Cardiac fibroblast (primary cell): Measurements from ENCODE around the gene TMOD4.
"Not testable (repeated sequence)": the region's sequence is repeated elsewhere in the genome, so short reads cannot be mapped to it uniquely, and the experiment has no call there.

ENCODE experiments used
- DNase-seq, 2 donors: peaks; one replicate each; pipeline versions ENCODE4 v3.0.0 to v3.0.0-alpha.2; 2010; ENCODE audit warnings: low read depth in 2 of 2
- H3K4me3 ChIP-seq, 2 donors: replicated peaks in 1 of 2; 1 replicate in 1 of 2; 2 replicates in 1 of 2; pipeline ENCODE4 v1.5.1; 2011; ENCODE audit warnings: low read depth in 2 of 2, low read length in 2 of 2, mild to moderate bottlenecking in 2 of 2, moderate library complexity in 1 of 2
- TF ChIP-seq, protein P1 (sequence below): IDR thresholded peaks from one replicate; pipeline ENCODE4 v1.5.1; 2011; ENCODE audit warnings: low read depth, mild to moderate bottlenecking, low read length, inconsistent platforms

The TMOD4 gene

DNA sequence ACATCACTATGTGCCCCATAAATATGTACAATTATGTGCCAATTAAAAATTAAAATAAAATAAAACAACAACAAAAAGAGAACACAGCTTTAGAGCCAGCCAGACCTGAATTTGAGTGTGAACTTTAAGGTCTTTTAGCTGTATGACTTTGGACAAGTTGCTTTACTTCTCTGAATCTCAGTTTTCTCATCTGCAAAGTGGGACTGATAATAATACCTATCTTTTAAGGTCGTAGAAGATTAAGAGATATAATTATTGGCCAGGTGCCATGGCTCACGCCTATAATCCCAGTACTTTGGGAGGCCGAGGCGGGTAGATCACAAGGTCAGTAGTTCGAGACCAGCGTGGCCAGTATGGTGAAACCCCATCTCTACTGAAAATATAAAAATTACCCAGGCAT, 17.5 kb upstream of the TMOD4 start:
- TF ChIP-seq, protein P1, sequence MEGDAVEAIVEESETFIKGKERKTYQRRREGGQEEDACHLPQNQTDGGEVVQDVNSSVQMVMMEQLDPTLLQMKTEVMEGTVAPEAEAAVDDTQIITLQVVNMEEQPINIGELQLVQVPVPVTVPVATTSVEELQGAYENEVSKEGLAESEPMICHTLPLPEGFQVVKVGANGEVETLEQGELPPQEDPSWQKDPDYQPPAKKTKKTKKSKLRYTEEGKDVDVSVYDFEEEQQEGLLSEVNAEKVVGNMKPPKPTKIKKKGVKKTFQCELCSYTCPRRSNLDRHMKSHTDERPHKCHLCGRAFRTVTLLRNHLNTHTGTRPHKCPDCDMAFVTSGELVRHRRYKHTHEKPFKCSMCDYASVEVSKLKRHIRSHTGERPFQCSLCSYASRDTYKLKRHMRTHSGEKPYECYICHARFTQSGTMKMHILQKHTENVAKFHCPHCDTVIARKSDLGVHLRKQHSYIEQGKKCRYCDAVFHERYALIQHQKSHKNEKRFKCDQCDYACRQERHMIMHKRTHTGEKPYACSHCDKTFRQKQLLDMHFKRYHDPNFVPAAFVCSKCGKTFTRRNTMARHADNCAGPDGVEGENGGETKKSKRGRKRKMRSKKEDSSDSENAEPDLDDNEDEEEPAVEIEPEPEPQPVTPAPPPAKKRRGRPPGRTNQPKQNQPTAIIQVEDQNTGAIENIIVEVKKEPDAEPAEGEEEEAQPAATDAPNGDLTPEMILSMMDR: no peak
- no peak for DNase-seq
- no peak overlapping the region for H3K4me3 ChIP-seq

DNA sequence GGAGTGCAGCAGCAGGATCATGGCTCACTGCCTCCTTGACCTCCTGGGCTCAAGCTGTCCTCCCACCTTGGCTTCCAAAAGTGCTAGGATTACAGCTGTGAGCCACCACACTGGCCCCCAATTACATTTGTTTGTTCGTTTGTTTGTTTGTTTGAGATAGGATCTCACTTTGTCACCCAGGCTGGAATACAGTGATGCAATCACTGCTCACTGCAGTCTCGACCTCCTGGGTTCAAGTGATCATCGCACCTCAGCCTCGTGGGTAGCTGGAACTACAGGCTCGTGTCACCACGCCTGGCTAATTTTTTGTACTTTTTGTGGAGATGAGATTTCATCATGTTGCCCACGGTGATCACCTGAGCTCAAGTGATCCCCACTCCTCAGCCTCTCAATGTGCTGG, 16.3 kb upstream of the TMOD4 start:
- no peak overlapping the region for H3K4me3 ChIP-seq

DNA sequence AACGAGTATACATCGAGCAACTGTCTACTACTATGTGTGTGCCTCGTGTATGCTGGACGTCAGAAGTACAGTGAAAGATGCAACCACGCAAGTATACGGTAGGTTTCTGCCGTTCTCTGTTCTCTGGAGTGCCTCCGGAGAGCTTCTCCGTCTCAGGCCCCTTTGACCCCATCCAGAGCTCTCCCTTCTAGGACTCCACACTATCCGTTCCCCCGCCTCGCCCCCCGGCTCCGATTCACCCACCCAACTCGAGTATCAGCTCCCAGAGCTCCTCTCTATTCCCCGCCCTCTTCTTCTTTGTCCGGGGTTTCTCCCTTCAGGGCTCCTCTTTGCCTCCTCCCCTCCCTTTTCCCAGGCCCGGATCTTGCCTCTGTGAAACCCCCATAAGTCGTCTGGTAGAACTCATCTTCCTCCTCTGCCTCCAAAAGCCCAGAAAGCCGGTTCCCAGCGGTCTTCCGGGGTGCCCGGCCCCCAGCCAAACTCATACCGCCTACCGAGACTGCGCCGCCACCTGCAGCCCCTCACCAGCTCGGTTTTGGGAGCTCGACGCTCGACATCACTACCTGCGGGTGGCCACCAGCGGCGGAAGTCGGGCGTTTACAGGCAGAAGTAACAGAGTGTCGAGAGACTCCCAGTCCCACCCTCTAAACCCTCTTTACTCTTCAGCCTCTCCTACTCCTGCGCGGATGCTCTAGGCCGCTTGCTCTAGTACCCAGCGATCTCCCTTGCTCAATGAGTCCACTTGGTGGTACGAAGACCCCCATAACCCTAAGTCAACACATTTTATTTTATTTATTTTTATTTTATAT, 14.1 kb upstream of the TMOD4 start, which contains the start of gene VPS72:
TSS of gene VPS72 (minus strand) at position 561 of the 809 bp plus-strand sequence. CDS start at position 485, 76 bp downstream.
- peak; percentile 91 to 92 for DNase-seq
- peak within 1 kb of the TSS; percentile 89 to 92 for H3K4me3 ChIP-seq
- TF ChIP-seq, protein P1: no peak

More for the DNA sequence above, 16.3 kb upstream of the TMOD4 start:
- TF ChIP-seq, protein P1: no peak
- DNase-seq: no peak

DNA sequence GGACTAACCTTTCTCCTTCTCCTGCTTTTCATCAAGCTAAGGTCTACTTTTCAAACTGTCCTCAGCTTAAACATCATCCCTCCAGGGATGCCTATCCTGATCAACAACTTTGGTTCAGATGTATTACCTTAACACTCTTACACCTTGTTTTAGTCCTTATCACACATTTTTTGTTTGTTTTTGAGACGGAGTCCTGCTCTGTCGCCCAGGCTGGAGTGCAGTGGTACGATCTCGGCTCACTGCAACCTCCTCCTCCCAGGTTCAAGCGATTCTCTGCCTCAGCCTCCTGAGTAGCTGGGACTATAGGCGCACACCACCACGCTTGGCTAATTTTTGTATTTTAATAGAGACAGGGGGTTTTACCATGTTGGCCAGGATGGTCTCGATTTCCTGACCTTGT, 12.9 kb upstream of the TMOD4 start:
- not testable (repeated sequence) for DNase-seq
- peak overlapping the region in 1 of 2 donors; percentile 92 for H3K4me3 ChIP-seq

DNA sequence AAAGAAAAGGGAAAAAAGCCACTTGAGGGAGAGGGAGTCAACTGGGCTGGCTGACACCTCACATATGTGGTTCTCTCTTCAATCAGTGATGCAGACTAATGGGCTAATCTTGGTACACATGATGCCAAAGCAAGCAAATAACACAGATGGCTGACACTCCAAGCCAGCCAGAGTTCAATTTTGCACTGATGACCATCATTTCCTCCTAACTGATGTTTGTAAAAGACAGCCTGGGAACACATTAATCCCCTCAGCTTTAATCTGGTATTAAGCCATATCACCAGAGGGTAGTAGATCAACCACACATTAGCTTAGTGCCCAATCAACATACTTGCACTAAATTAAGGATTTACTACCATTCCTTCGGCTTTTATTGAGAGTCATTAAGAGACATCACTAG, 11.4 kb upstream of the TMOD4 start:
- H3K4me3 ChIP-seq: no peak overlapping the region
- no peak for DNase-seq
- TF ChIP-seq, protein P1: no peak

DNA sequence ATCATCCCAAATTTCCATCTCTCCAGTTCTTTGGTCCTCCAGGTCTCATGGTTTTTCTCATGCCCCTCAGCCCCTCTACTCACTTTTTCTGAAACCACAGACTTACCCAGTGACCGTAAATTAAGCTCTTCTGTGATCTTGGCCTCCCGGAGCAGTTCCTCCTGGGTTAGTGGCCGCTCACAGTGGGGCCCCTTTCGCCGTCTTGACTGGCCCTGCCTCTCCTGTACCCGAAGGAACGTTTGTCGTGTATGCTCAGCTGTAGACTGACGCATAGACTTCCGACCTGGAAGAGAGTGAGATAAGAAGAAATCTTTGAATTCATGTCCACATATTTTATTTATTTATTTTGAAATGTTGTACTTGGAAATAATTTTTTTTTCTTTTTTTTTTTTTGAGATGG, 8.4 kb upstream of the TMOD4 start:
- DNase-seq: no peak
- no peak overlapping the region for H3K4me3 ChIP-seq
- TF ChIP-seq, protein P1: no peak

DNA sequence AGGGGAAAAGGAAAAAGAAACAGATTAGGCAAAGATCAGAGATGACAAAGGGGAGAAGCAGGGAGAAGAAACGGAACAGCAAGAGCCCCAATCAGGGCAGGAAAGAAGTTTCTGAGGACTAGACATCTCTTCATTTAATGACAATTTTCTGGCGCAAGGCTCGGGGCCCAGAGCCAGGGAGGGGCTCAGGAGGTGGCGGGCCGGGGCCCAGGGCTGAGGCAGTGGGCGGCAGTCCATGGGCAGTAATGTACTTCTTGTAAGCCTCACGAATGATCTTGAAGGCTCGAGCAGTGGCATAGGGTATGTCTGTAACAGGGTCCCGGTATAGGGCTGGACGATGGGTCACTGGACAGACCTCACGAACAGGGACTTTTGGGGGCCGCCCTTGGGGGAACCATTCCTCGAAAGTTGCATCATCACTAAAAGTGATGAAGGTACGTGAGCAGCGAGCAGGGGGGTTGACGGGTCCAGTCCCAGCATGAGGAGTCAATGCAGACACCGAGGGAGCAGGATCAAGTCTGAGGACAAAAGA, 799 bp upstream of the TMOD4 start:
- TF ChIP-seq, protein P1: no peak
- DNase-seq: no peak
- H3K4me3 ChIP-seq: no peak overlapping the region
